HL-60 (cell line): ENCODE measurements around the gene SRPX.

Experiments used
- DNase-seq, 2 experiments: peaks; one replicate each; pipeline ENCODE4 v3.0.0-alpha.2; 2010 to 2020; ENCODE audit warnings: low read depth in 1 of 2, low spot score in 1 of 2
- H3K27ac ChIP-seq: fragments of 250-450 bp; sonication (Bioruptor Pico); replicated peaks from 2 replicates; pipeline ENCODE4 v1.5.1; 2020; ENCODE audit warnings: mild to moderate bottlenecking, moderate library complexity
- H3K27me3 ChIP-seq: fragments of 250-450 bp; sonication (Bioruptor Pico); 2 replicates; pipeline ENCODE4 v1.5.1; 2021; ENCODE audit warnings: mild to moderate bottlenecking, moderate library complexity; ENCODE audit not compliant: insufficient read depth, poor library complexity, severe bottlenecking
- H3K4me3 ChIP-seq: replicated peaks from 2 replicates; pipeline ENCODE4 v1.5.1; 2011; ENCODE audit warnings: mild to moderate bottlenecking, control low read depth, low read length; ENCODE audit not compliant: insufficient read depth
- CTCF ChIP-seq: IDR thresholded peaks from one replicate; pipeline ENCODE4 v1.5.1; 2011; ENCODE audit warnings: low read length, control low read depth, inconsistent platforms; ENCODE audit not compliant: insufficient read depth
- GABPA ChIP-seq: IDR thresholded peaks from 2 replicates; pipeline ENCODE4 v1.6.1; 2012; ENCODE audit warnings: low read depth
- POLR2AphosphoS5 ChIP-seq: IDR thresholded peaks from 2 replicates; pipeline ENCODE4 v1.6.1; 2012; ENCODE audit warnings: low read depth
- REST ChIP-seq: IDR thresholded peaks from 2 replicates; pipeline ENCODE4 v1.6.1; 2012; ENCODE audit warnings: low read depth; ENCODE audit not compliant: insufficient replicate concordance
- SPI1 ChIP-seq: IDR thresholded peaks from 2 replicates; pipeline ENCODE4 v1.6.1; 2012; ENCODE audit warnings: low read depth, mild to moderate bottlenecking, borderline replicate concordance

Gene SRPX

GRCh38 chrX:38117485-38117884 is 103.2 kb downstream of the SRPX start:
- TF ChIP-seq SPI1 (no peak), REST (no peak), POLR2AphosphoS5 (no peak), GABPA (no peak), CTCF (no peak)
- peaks cover 2% of the 10 kb centered on the region for H3K27me3 ChIP-seq

GRCh38 chrX:38116706-38117105 is 104.0 kb downstream of the SRPX start:
- TF ChIP-seq REST: no peak
- TF ChIP-seq SPI1: no peak
- no peak for TF ChIP-seq POLR2AphosphoS5
- no peak for TF ChIP-seq GABPA
- TF ChIP-seq CTCF: no peak
- no peak for DNase-seq
- no peak overlapping the region for H3K4me3 ChIP-seq
- H3K27me3 ChIP-seq: peaks cover 2% of the 10 kb centered on the region
- no peak overlapping the region for H3K27ac ChIP-seq

More at GRCh38 chrX:38117485-38117884, 103.2 kb downstream of the SRPX start:
- no peak overlapping the region for H3K27ac ChIP-seq
- DNase-seq: no peak
- H3K4me3 ChIP-seq: no peak overlapping the region

GRCh38 chrX:38112566-38112965 is 108.1 kb downstream of the SRPX start:
- Histone ChIP-seq H3K4me3 (no peak overlapping the region), H3K27me3 (peaks cover 2% of the 10 kb centered on the region)
- no peak for DNase-seq

More at GRCh38 chrX:38112566-38112965, 108.1 kb downstream of the SRPX start:
- H3K27ac ChIP-seq: no peak overlapping the region
- TF ChIP-seq POLR2AphosphoS5 (no peak), CTCF (no peak), REST (no peak), GABPA (no peak), SPI1 (no peak)
